OCI-LY7 (cell line): Measurements from ENCODE around the gene NDUFA7. TPM values are rescaled to one million over a fixed set of nuclear protein-coding genes. Genes with fewer than 3 reads are reported as not detected.

Source experiments
- BruUV-seq: library from RNA; stranded (reverse); fragments of 400-500 nt; replicated peaks from 2 replicates; lab custom pipeline; 2021; lab: Mats Ljungman, UMichigan
- CTCF ChIA-PET: fragments of 300-600 bp; sonication (Branson Sonifier 250); formaldehyde crosslinking; loops from one replicate; lab custom pipeline; 2022; ENCODE audit warnings: antibody characterized with exemption; ENCODE audit not compliant: unreplicated experiment; lab: Charles Lee
- POLR2A ChIA-PET: fragments of 300-600 bp; sonication (Branson Sonifier 250); formaldehyde crosslinking; loops from one replicate; lab custom pipeline; 2022; ENCODE audit warnings: antibody characterized with exemption; lab: Charles Lee
- DNase-seq: peaks from one replicate; pipeline ENCODE4 v3.0.0-alpha.2; 2015; ENCODE audit warnings: low spot score
- H2AFZ ChIP-seq: fragments of 200-600 bp; sonication (generic), shearing (Covaris generic); 2 replicates; pipeline ENCODE4 v1.6.1; 2014; ENCODE audit warnings: mild to moderate bottlenecking, antibody characterized with exemption, low read length, moderate library complexity
- H3K27ac ChIP-seq: fragments of 200-600 bp; sonication (generic); 2 replicates; pipeline ENCODE4 v1.5.1; 2014; ENCODE audit warnings: mixed run types, low read depth, mild to moderate bottlenecking, moderate library complexity, low read length, inconsistent platforms; ENCODE audit not compliant: poor library complexity, severe bottlenecking
- H3K36me3 ChIP-seq: fragments of 200-600 bp; sonication (generic); 2 replicates; pipeline ENCODE4 v1.6.1; 2014; ENCODE audit warnings: mild to moderate bottlenecking, antibody characterized with exemption, low read length, moderate library complexity, mixed read lengths; ENCODE audit not compliant: insufficient read depth
- H3K4me1 ChIP-seq: fragments of 200-600 bp; sonication (generic); 2 replicates; pipeline ENCODE4 v1.5.1; 2014; ENCODE audit warnings: mild to moderate bottlenecking, low read length; ENCODE audit not compliant: insufficient read depth, poor library complexity, severe bottlenecking
- H3K4me2 ChIP-seq: fragments of 200-600 bp; sonication (generic); 2 replicates; pipeline ENCODE4 v1.6.1; 2014; ENCODE audit warnings: mild to moderate bottlenecking, low read length
- H3K4me3 ChIP-seq: fragments of 200-600 bp; sonication (generic); 2 replicates; pipeline ENCODE4 v1.5.1; 2014; ENCODE audit warnings: mild to moderate bottlenecking, low read depth, low read length; ENCODE audit not compliant: poor library complexity, severe bottlenecking
- H3K79me2 ChIP-seq: fragments of 200-600 bp; sonication (generic); 2 replicates; pipeline ENCODE4 v1.6.1; 2016; ENCODE audit warnings: low read depth, mild to moderate bottlenecking, low read length, moderate library complexity, mixed read lengths; ENCODE audit not compliant: insufficient read depth
- H3K9me2 ChIP-seq: fragments of 200-600 bp; sonication (generic); 2 replicates; pipeline ENCODE4 v1.6.1; 2016; ENCODE audit warnings: mild to moderate bottlenecking, low read length, mixed read lengths; ENCODE audit not compliant: insufficient read depth
- H3K9me3 ChIP-seq: fragments of 200-600 bp; sonication (generic); 2 replicates; pipeline ENCODE4 v1.6.1; 2014; ENCODE audit warnings: mild to moderate bottlenecking, mixed run types, low read length, mixed read lengths
- H4K20me1 ChIP-seq: fragments of 200-600 bp; sonication (generic); 2 replicates; pipeline ENCODE4 v1.6.1; 2014; ENCODE audit warnings: mild to moderate bottlenecking, antibody characterized with exemption, low read length, moderate library complexity, mixed read lengths; ENCODE audit not compliant: insufficient read depth
- EZH2phosphoT487 ChIP-seq: fragments of 200-600 bp; sonication (generic); IDR thresholded peaks from 2 replicates; pipeline ENCODE4 v1.6.1; 2018; ENCODE audit warnings: low read depth, borderline replicate concordance, mild to moderate bottlenecking, mixed run types, antibody characterized with exemption, low read length, moderate library complexity, mixed read lengths
- intact Hi-C: fragments of 100-400 bp; cut with micrococcal nuclease; formaldehyde crosslinking; loops from one replicate; pipeline ENCODE4 v1.10.0; 2022; ENCODE audit not compliant: unreplicated experiment
- total RNA-seq, 2 experiments: library from RNA; depleted of rRNA in 1 of 2; stranded (reverse); fragments of >200 nt in 1 of 2; shearing (Covaris generic) in 1 of 2; gene quantifications; 2 replicates each; pipeline ENCODE4 v1.2.3, GENCODE V29; 2014 to 2022
- TF ChIP-seq, protein P1 (sequence below): fragments of 200-600 bp; sonication (generic); conservative IDR thresholded peaks from 2 replicates; pipeline ENCODE4 v1.5.1; 2014; ENCODE audit warnings: mild to moderate bottlenecking, antibody characterized with exemption, low read length, moderate library complexity, mixed read lengths

Gene NDUFA7
- total RNA-seq, 2 experiments from 2014 or later: 93.0 to 103 TPM

DNA sequence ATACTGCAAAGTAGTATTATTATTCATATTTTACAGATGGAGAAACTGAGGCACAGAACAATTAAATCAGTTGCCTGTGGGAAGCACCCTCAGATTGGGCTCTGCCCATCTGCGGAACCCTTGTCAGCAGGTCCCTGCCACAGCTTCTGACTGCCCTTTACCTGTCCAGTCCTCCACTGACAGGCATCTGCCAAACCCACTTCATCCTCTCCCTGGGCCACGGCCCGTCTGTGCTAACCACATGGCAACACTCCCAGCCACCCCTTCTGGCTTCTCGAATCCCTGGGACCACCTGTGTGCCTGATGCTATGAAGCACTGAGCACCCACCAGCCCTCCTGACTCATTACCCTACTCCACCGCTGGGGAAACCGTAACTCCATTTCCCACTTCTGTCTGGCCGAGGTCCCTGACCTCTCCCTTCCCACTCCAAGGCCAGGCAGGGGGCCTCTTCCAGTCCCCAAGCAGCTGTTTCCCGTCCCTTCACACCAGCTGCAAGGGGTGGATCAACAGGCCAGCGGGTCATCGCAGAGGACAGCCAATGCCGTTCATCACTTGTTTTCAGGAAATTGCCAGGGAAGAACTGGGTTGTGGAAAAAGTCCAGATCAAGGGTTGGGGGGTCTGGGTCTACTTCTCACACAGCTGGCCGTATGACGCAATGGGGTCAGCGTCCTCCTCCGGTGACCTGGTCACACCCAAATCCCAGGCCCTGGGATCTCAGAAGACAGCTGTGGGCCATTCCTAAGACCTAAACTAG lies 19.3 kb upstream of the NDUFA7 start:
- Histone ChIP-seq H3K4me3 (no peak overlapping the region), H3K27ac (no peak overlapping the region), H3K4me2 (no peak overlapping the region), H3K9me3 (no peaks in the 10 kb centered on the region), H2AFZ (no peak overlapping the region), H3K4me1 (peaks cover 5% of the 10 kb centered on the region), H4K20me1 (no peaks in the 10 kb centered on the region), H3K36me3 (no peaks in the 10 kb centered on the region), H3K9me2 (no peaks in the 10 kb centered on the region), H3K79me2 (no peaks in the 10 kb centered on the region)
- POLR2A ChIA-PET: no interaction called here
- DNase-seq: no peak
- no peak for TF ChIP-seq EZH2phosphoT487
- TF ChIP-seq, protein P1, sequence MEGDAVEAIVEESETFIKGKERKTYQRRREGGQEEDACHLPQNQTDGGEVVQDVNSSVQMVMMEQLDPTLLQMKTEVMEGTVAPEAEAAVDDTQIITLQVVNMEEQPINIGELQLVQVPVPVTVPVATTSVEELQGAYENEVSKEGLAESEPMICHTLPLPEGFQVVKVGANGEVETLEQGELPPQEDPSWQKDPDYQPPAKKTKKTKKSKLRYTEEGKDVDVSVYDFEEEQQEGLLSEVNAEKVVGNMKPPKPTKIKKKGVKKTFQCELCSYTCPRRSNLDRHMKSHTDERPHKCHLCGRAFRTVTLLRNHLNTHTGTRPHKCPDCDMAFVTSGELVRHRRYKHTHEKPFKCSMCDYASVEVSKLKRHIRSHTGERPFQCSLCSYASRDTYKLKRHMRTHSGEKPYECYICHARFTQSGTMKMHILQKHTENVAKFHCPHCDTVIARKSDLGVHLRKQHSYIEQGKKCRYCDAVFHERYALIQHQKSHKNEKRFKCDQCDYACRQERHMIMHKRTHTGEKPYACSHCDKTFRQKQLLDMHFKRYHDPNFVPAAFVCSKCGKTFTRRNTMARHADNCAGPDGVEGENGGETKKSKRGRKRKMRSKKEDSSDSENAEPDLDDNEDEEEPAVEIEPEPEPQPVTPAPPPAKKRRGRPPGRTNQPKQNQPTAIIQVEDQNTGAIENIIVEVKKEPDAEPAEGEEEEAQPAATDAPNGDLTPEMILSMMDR: no peak
- CTCF ChIA-PET: no interaction called here
- BruUV-seq: no TSS peak
- intact Hi-C loops: no loop called here

DNA sequence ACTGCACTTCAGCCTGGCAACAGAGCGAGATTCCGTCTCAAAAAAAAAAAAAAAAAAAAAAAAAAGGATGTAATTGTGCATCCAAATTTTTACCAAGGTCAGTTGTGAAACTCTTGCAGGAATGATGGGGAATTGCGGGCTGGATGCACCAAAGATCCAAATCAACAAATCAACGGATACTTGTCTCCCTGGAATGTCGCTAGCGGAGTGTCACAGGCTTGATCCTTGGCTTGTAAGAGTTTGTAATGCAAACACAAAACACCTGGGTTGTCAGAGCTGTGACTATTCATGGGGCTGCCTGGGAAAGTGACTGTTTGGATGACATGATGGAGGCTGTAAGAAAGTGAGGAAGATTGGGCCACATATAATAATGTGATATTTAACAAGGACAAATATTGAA lies 17.7 kb upstream of the NDUFA7 start:
- peaks cover 5% of the 10 kb centered on the region for H3K4me1 ChIP-seq
- H4K20me1 ChIP-seq: no peaks in the 10 kb centered on the region
- ChIA-PET POLR2A (no interaction called here), CTCF (no interaction called here)
- no peak for DNase-seq
- TF ChIP-seq, protein P1: no peak
- no peak for TF ChIP-seq EZH2phosphoT487
- H3K9me2 ChIP-seq: no peaks in the 10 kb centered on the region
- H3K9me3 ChIP-seq: no peaks in the 10 kb centered on the region
- intact Hi-C loops: no loop called here
- H3K4me2 ChIP-seq: no peak overlapping the region
- no peak overlapping the region for H3K4me3 ChIP-seq
- no peak overlapping the region for H3K27ac ChIP-seq
- H3K79me2 ChIP-seq: no peaks in the 10 kb centered on the region
- no peaks in the 10 kb centered on the region for H3K36me3 ChIP-seq
- no TSS peak for BruUV-seq
- no peak overlapping the region for H2AFZ ChIP-seq

DNA sequence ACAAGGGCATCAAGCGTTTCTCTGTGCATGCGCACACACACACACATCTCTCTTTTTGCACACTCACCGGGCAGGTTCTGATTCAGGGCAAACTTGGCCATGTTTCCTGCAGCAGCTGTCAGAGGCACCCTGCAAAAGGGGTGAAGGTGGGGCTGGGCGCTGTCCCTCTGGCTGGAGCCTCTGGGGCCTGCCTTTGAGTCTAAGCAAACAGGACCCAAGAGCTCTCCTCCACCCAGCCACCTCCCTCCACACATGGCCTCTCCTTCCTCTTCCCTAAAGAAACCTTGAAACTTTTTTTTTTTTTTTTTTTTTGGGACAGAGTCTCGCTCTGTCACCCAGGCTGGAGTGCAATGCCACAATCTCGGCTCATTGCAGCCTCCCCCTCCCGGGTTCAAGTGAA lies 16.6 kb upstream of the NDUFA7 start:
- ChIA-PET POLR2A (no interaction called here), CTCF (no interaction called here)
- H2AFZ ChIP-seq: no peak overlapping the region
- TF ChIP-seq, protein P1: no peak
- no peak for TF ChIP-seq EZH2phosphoT487
- intact Hi-C loops: no loop called here
- H3K4me2 ChIP-seq: no peak overlapping the region
- no peak overlapping the region for H3K4me3 ChIP-seq
- peaks cover 3% of the 10 kb centered on the region for H3K4me1 ChIP-seq
- H3K27ac ChIP-seq: no peak overlapping the region
- no peaks in the 10 kb centered on the region for H3K79me2 ChIP-seq
- H3K9me3 ChIP-seq: no peaks in the 10 kb centered on the region
- BruUV-seq: no TSS peak
- no peaks in the 10 kb centered on the region for H3K9me2 ChIP-seq
- H4K20me1 ChIP-seq: no peaks in the 10 kb centered on the region
- no peaks in the 10 kb centered on the region for H3K36me3 ChIP-seq
- no peak for DNase-seq
